Astrocyte of the cerebellum (primary cell): ENCODE measurements around the gene GPR137C.

ENCODE experiments used
- DNase-seq: peaks from one replicate; pipeline ENCODE4 v3.0.0-alpha.2; 2011; ENCODE audit warnings: low read depth
- H3K4me3 ChIP-seq: 2 replicates; pipeline ENCODE4 v1.5.1; 2011; ENCODE audit warnings: mild to moderate bottlenecking, low read depth, low read length, moderate library complexity
- CTCF ChIP-seq: IDR thresholded peaks from 2 replicates; pipeline ENCODE4 v1.5.1; 2012; ENCODE audit warnings: low read length, low read depth, moderate library complexity, mild to moderate bottlenecking; ENCODE audit errors: missing control alignments
- in situ Hi-C: cut with HindIII; loops from 2 replicates; pipeline ENCODE4 v1.10.0; 2017; ENCODE audit warnings: low sequenced_read_pairs

GPR137C gene

GRCh38 chr14:52596320-52596719 lies 43.7 kb downstream of the GPR137C start:
- in situ Hi-C loops = no loop called here
- TF ChIP-seq CTCF = no peak
- DNase-seq = no peak
- no peak overlapping the region for H3K4me3 ChIP-seq

- TF ChIP-seq CTCF = no peak
- no peak for DNase-seq
- H3K4me3 ChIP-seq = no peak overlapping the region
- in situ Hi-C loops = no loop called here
These were observed 44.2 kb downstream of the GPR137C start for GRCh38 chr14:52596861-52597260.

GRCh38 chr14:52598568-52598967 lies 45.9 kb downstream of the GPR137C start:
- no peak overlapping the region for H3K4me3 ChIP-seq
- no peak for DNase-seq
- in situ Hi-C loops = no loop called here
- no peak for TF ChIP-seq CTCF

GRCh38 chr14:52599974-52600373 lies 47.3 kb downstream of the GPR137C start:
- no peak for TF ChIP-seq CTCF
- in situ Hi-C loops = no loop called here
- H3K4me3 ChIP-seq = no peak overlapping the region
- DNase-seq = no peak

- in situ Hi-C loops = no loop called here
- H3K4me3 ChIP-seq = no peak overlapping the region
- DNase-seq = no peak
- TF ChIP-seq CTCF = no peak
These were observed 49.5 kb downstream of the GPR137C start for GRCh38 chr14:52602131-52602530.

- DNase-seq = no peak
- in situ Hi-C loops = no loop called here
- H3K4me3 ChIP-seq = no peak overlapping the region
- no peak for TF ChIP-seq CTCF
These were observed 54.4 kb downstream of the GPR137C start for GRCh38 chr14:52607061-52607460.
